Prostate gland (tissue), 2 donors: ENCODE results near the gene ASCC3. TPM values are rescaled to one million over a fixed set of nuclear protein-coding genes. Genes with fewer than 3 reads are reported as not detected.

Source experiments
- DNase-seq: peaks from one replicate; pipeline ENCODE4 v3.0.0-alpha.2; 2019; ENCODE audit warnings: low spot score
- H3K27ac ChIP-seq, 2 donors: fragments of 200-600 bp; sonication (generic); 2 replicates each; pipeline ENCODE4 v1.5.1; 2017 to 2019
- H3K27me3 ChIP-seq: fragments of 200-600 bp; sonication (generic); replicated peaks from 2 replicates; pipeline ENCODE4 v1.5.1; 2019; ENCODE audit not compliant: insufficient read depth
- H3K36me3 ChIP-seq, 2 donors: fragments of 200-600 bp; sonication (generic); 1 replicate in 1 of 2; 2 replicates in 1 of 2; pipeline versions ENCODE4 v1.5.1 to v1.8.1; 2017 to 2019
- H3K4me1 ChIP-seq: fragments of 200-600 bp; sonication (generic); replicated peaks from 2 replicates; pipeline ENCODE4 v1.5.1; 2019
- H3K4me3 ChIP-seq, 2 donors: fragments of 200-600 bp; sonication (generic); 2 replicates each; pipeline ENCODE4 v1.5.1; 2017 to 2019
- H3K9me3 ChIP-seq: fragments of 200-600 bp; sonication (generic); 2 replicates; pipeline ENCODE4 v1.5.1; 2017
- POLR2A ChIP-seq: fragments of 450-650 bp; IDR thresholded peaks from one replicate; pipeline ENCODE4 v1.6.1; 2016; ENCODE audit warnings: antibody characterized with exemption, mild to moderate bottlenecking
- POLR2AphosphoS5 ChIP-seq: sonication (generic); formaldehyde crosslinking; IDR thresholded peaks from one replicate; pipeline ENCODE4 v1.6.1; 2017; ENCODE audit warnings: antibody characterized with exemption
- WGBS: methylation state at CpG from one replicate; pipeline ENCODE4 v1.1.5; 2018; 5-methylcytosine and 5-hydroxymethylcytosine counted together
- intact Hi-C: fragments of 100-400 bp; cut with DNase I; formaldehyde crosslinking; loops from one replicate; pipeline ENCODE4 v1.14.2; 2022
- total RNA-seq, 2 donors: library from RNA; depleted of rRNA; stranded (reverse); fragments of >200 nt; gene quantifications; one replicate each; pipeline ENCODE4 v1.1.0, GENCODE V29; 2016
- TF ChIP-seq, protein P1 (sequence below), 4 experiments: fragments of 200-600 bp in 2 of 4; fragments of 450-650 bp in 2 of 4; sonication (generic) in 2 of 4; IDR thresholded peaks; 1 replicate in 3 of 4; 2 replicates in 1 of 4; pipeline ENCODE4 v1.5.1; 2016 to 2019; ENCODE audit warnings: antibody characterized with exemption in 4 of 4, mild to moderate bottlenecking in 2 of 4, moderate library complexity in 2 of 4

ASCC3 gene
- total RNA-seq, 2 donors from 2014 or later = 27.6 to 35.9 TPM

DNA sequence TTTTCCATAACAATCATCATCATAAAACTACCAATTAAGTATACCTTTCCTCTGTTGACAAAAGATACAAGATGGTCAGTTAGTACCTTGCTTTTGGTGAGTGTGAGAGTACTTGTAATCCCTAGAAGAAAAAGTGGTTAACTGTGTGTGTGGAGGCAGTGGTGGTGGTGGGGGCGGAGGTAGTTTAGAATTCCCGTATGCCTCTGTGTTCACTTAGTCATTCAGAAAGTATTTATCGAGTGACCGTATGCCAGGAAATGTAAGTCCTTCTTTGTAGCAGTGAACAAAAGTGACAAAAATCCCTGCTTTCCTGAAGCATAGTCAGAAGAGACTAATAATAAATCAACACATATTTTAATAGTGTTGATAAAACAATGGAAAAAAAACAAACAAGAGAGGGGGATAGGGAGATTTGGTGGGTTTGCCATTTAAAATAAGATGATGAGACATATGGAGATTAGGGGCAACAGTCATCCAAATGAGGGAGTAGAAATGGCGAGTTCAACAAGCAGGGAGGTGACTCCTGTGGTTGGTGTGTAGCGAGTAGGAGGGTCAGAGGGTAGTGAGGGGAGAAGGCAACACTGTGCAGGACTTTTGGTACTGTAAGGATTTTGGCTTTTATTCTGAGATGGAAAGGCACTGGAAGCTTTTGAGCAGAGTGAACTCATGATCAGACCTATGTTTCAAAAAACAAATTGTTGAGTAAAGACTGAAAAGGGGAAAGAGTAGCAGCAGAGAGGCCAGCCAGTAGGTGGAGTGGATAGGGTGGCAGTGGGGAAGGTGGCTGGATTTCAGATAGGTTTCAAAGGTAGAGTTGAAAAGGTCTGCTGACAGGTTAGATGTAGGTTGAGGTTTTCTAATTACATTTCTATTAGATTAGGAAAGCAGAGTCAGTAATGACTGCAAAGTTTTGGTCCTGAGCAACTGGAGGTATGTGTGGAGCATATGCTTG, 376.1 kb downstream of the ASCC3 start:
- TF ChIP-seq POLR2A (no peak), POLR2AphosphoS5 (no peak)
- TF ChIP-seq, protein P1, sequence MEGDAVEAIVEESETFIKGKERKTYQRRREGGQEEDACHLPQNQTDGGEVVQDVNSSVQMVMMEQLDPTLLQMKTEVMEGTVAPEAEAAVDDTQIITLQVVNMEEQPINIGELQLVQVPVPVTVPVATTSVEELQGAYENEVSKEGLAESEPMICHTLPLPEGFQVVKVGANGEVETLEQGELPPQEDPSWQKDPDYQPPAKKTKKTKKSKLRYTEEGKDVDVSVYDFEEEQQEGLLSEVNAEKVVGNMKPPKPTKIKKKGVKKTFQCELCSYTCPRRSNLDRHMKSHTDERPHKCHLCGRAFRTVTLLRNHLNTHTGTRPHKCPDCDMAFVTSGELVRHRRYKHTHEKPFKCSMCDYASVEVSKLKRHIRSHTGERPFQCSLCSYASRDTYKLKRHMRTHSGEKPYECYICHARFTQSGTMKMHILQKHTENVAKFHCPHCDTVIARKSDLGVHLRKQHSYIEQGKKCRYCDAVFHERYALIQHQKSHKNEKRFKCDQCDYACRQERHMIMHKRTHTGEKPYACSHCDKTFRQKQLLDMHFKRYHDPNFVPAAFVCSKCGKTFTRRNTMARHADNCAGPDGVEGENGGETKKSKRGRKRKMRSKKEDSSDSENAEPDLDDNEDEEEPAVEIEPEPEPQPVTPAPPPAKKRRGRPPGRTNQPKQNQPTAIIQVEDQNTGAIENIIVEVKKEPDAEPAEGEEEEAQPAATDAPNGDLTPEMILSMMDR (IDR thresholded peaks at IDR 0.05) = no peak
- no peaks in the 10 kb centered on the region for H3K4me1 ChIP-seq
- no peaks in the 10 kb centered on the region for H3K27me3 ChIP-seq
- WGBS = 65% methylated on average over 6 of the region's 6 CpGs
- H3K36me3 ChIP-seq = no peaks in the 10 kb centered on the region
- no peaks in the 10 kb centered on the region for H3K9me3 ChIP-seq
- intact Hi-C loops = no loop called here
- no peak overlapping the region for H3K27ac ChIP-seq
- DNase-seq = no peak
- no peak overlapping the region for H3K4me3 ChIP-seq

GRCh38 chr6:100503043-100503705, 378.0 kb downstream of the ASCC3 start:
- no peaks in the 10 kb centered on the region for H3K27me3 ChIP-seq

GRCh38 chr6:100493206-100493888, 387.8 kb downstream of the ASCC3 start:
- no peak overlapping the region for H3K27ac ChIP-seq
- H3K27me3 ChIP-seq = no peaks in the 10 kb centered on the region
- no peak for TF ChIP-seq POLR2AphosphoS5
- TF ChIP-seq POLR2A = no peak
- TF ChIP-seq, protein P1 (IDR thresholded peaks at IDR 0.05) = no peak
- H3K9me3 ChIP-seq = no peaks in the 10 kb centered on the region
- H3K36me3 ChIP-seq = no peaks in the 10 kb centered on the region
- H3K4me3 ChIP-seq = no peak overlapping the region
- 33% methylated on average over 6 of the region's 6 CpGs for WGBS
- DNase-seq = peak; percentile 20
- no peaks in the 10 kb centered on the region for H3K4me1 ChIP-seq
- intact Hi-C loops = no loop called here

More at GRCh38 chr6:100503043-100503705, 378.0 kb downstream of the ASCC3 start:
- no peak overlapping the region for H3K27ac ChIP-seq
- DNase-seq = no peak
- H3K36me3 ChIP-seq = no peaks in the 10 kb centered on the region
- no peak for TF ChIP-seq POLR2A
- TF ChIP-seq, protein P1 (IDR thresholded peaks at IDR 0.05) = no peak
- TF ChIP-seq POLR2AphosphoS5 = no peak
- intact Hi-C loops = no loop called here
- H3K4me1 ChIP-seq = no peaks in the 10 kb centered on the region
- H3K4me3 ChIP-seq = no peak overlapping the region
- no peaks in the 10 kb centered on the region for H3K9me3 ChIP-seq

- Histone ChIP-seq H3K27me3 (no peaks in the 10 kb centered on the region), H3K9me3 (no peaks in the 10 kb centered on the region), H3K4me3 (no peak overlapping the region), H3K27ac (no peak overlapping the region), H3K4me1 (no peaks in the 10 kb centered on the region), H3K36me3 (no peaks in the 10 kb centered on the region)
- 61% methylated on average over 13 of the region's 13 CpGs for WGBS
- intact Hi-C loops = no loop called here
- DNase-seq = no peak
- TF ChIP-seq, protein P1 (IDR thresholded peaks at IDR 0.05) = no peak
- no peak for TF ChIP-seq POLR2A
- no peak for TF ChIP-seq POLR2AphosphoS5
These were observed 389.0 kb downstream of the ASCC3 start for GRCh38 chr6:100491952-100492670.
